Fibroblast of lung (primary cell): ENCODE measurements around the gene KLHDC7A. TPM values are rescaled to one million over a fixed set of nuclear protein-coding genes. Genes with fewer than 3 reads are reported as not detected.

ENCODE experiments used
- DNase-seq, 2 donors: peaks; one replicate each; pipeline versions ENCODE4 v3.0.0 to v3.0.0-alpha.2; 2010; ENCODE audit warnings: low read depth in 2 of 2
- H2AFZ ChIP-seq: 2 replicates; pipeline ENCODE4 v1.5.1; 2012; ENCODE audit warnings: low read length, control low read depth, inconsistent platforms
- H3K27ac ChIP-seq: 2 replicates; pipeline ENCODE4 v1.5.1; 2011; ENCODE audit warnings: low read length, control low read depth; ENCODE audit not compliant: insufficient read depth
- H3K27me3 ChIP-seq: 2 replicates; pipeline ENCODE4 v1.5.1; 2011; ENCODE audit warnings: mild to moderate bottlenecking, low read length; ENCODE audit not compliant: control insufficient read depth, insufficient read depth
- H3K36me3 ChIP-seq: 2 replicates; pipeline ENCODE4 v1.5.1; 2011; ENCODE audit warnings: low read length; ENCODE audit not compliant: control insufficient read depth, insufficient read depth
- H3K4me1 ChIP-seq: 2 replicates; pipeline ENCODE4 v1.5.1; 2011; ENCODE audit warnings: low read length; ENCODE audit not compliant: control insufficient read depth, insufficient read depth; ENCODE audit errors: extremely low read depth
- H3K4me2 ChIP-seq: 2 replicates; pipeline ENCODE4 v1.5.1; 2011; ENCODE audit warnings: low read length, control low read depth; ENCODE audit not compliant: insufficient read depth; ENCODE audit errors: extremely low read depth
- H3K4me3 ChIP-seq, 4 experiments: fragments of 200-600 bp in 1 of 4; sonication (generic) in 1 of 4; replicated peaks in 1 of 4; 2 replicates each; pipeline ENCODE4 v1.5.1; 2011 to 2016; ENCODE audit warnings: low read length in 4 of 4, low read depth in 3 of 4, mild to moderate bottlenecking in 3 of 4, control low read depth in 2 of 4, inconsistent platforms in 1 of 4, mixed read lengths in 1 of 4; ENCODE audit not compliant: insufficient read depth in 1 of 4; ENCODE audit errors: control extremely low read depth in 1 of 4
- H3K79me2 ChIP-seq: 2 replicates; pipeline ENCODE4 v1.5.1; 2012; ENCODE audit warnings: mild to moderate bottlenecking, low read length, inconsistent platforms; ENCODE audit not compliant: control insufficient read depth, insufficient read depth
- H3K9ac ChIP-seq: 2 replicates; pipeline ENCODE4 v1.5.1; 2011; ENCODE audit warnings: mild to moderate bottlenecking, low read length, control low read depth; ENCODE audit not compliant: insufficient read depth
- H3K9me3 ChIP-seq: 2 replicates; pipeline ENCODE4 v1.5.1; 2012; ENCODE audit warnings: low read depth, low read length; ENCODE audit not compliant: control insufficient read depth, insufficient read depth
- H4K20me1 ChIP-seq: 2 replicates; pipeline ENCODE4 v1.5.1; 2011; ENCODE audit warnings: low read length; ENCODE audit not compliant: control insufficient read depth, insufficient read depth; ENCODE audit errors: extremely low read depth
- CTCF ChIP-seq, 2 donors: IDR thresholded peaks in 1 of 2; conservative IDR thresholded peaks in 1 of 2; 1 replicate in 1 of 2; 2 replicates in 1 of 2; pipeline ENCODE4 v1.5.1; 2011 to 2012; ENCODE audit warnings: low read length in 2 of 2, control low read depth in 1 of 2, inconsistent platforms in 1 of 2, low read depth in 1 of 2, mild to moderate bottlenecking in 1 of 2
- EZH2 ChIP-seq: IDR thresholded peaks from 2 replicates; pipeline ENCODE4 v1.5.1; 2012; ENCODE audit warnings: low read length, control low read depth, mild to moderate bottlenecking; ENCODE audit errors: missing control alignments
- polyA plus RNA-seq, 2 donors: library from polyadenylated mRNA; depleted of rRNA in 1 of 2; stranded (reverse) in 1 of 2; unstranded in 1 of 2; fragments of >200 nt; gene quantifications; 2 replicates each; pipeline ENCODE4 v1.2.1, GENCODE V29; 2011 to 2012; ENCODE audit warnings: missing spikeins in 1 of 2
- total RNA-seq: library from RNA; depleted of rRNA; stranded (reverse); fragments of >200 nt; gene quantifications from 2 replicates; pipeline ENCODE4 v1.2.1, GENCODE V29; 2014

The KLHDC7A gene
- total and polyA plus RNA-seq, 2 donors (not counting 1 experiment from before 2014, with no cell fraction given), result not detected

- no peaks in the 10 kb centered on the region for H3K9me3 ChIP-seq
- no peaks in the 10 kb centered on the region for H3K79me2 ChIP-seq
- TF ChIP-seq EZH2 (no peak), CTCF (conservative IDR thresholded peaks at IDR 0.05 in 1 of 2, IDR thresholded peaks at IDR 0.05 in 1 of 2; ENCODE audit: low read depth in 1 of 2, low read length in 2 of 2) (no peak)
- H3K9ac ChIP-seq, result no peak overlapping the region
- no peaks in the 10 kb centered on the region for H3K4me1 ChIP-seq
- no peaks in the 10 kb centered on the region for H3K36me3 ChIP-seq
- H3K27me3 ChIP-seq, result no peaks in the 10 kb centered on the region
- H3K4me2 ChIP-seq, result no peak overlapping the region
- H2AFZ ChIP-seq, result no peak overlapping the region
- no peak for DNase-seq
- H4K20me1 ChIP-seq, result no peaks in the 10 kb centered on the region
- no peak overlapping the region for H3K27ac ChIP-seq
- no peak overlapping the region for H3K4me3 ChIP-seq
Measured at GRCh38 chr1:18484721-18485120, 4.0 kb downstream of the KLHDC7A start.

GRCh38 chr1:18485227-18485626, 4.5 kb downstream of the KLHDC7A start:
- Histone ChIP-seq H2AFZ (no peak overlapping the region), H3K9ac (no peak overlapping the region), H3K36me3 (no peaks in the 10 kb centered on the region), H3K4me3 (no peak overlapping the region), H3K9me3 (no peaks in the 10 kb centered on the region), H3K79me2 (no peaks in the 10 kb centered on the region), H3K27ac (no peak overlapping the region), H3K4me2 (no peak overlapping the region), H3K4me1 (no peaks in the 10 kb centered on the region), H4K20me1 (no peaks in the 10 kb centered on the region), H3K27me3 (no peaks in the 10 kb centered on the region)
- TF ChIP-seq CTCF (conservative IDR thresholded peaks at IDR 0.05 in 1 of 2, IDR thresholded peaks at IDR 0.05 in 1 of 2; ENCODE audit: low read depth in 1 of 2, low read length in 2 of 2), result no peak
- no peak for TF ChIP-seq EZH2
- no peak for DNase-seq

GRCh38 chr1:18486195-18486594, 5.5 kb downstream of the KLHDC7A start:
- TF ChIP-seq EZH2, result no peak
- TF ChIP-seq CTCF (conservative IDR thresholded peaks at IDR 0.05 in 1 of 2, IDR thresholded peaks at IDR 0.05 in 1 of 2; ENCODE audit: low read depth in 1 of 2, low read length in 2 of 2), result no peak
- no peaks in the 10 kb centered on the region for H4K20me1 ChIP-seq
- H3K4me2 ChIP-seq, result no peak overlapping the region
- no peak overlapping the region for H2AFZ ChIP-seq
- H3K36me3 ChIP-seq, result no peaks in the 10 kb centered on the region
- no peak for DNase-seq
- no peaks in the 10 kb centered on the region for H3K4me1 ChIP-seq
- no peaks in the 10 kb centered on the region for H3K79me2 ChIP-seq
- H3K9ac ChIP-seq, result no peak overlapping the region
- H3K9me3 ChIP-seq, result no peaks in the 10 kb centered on the region
- no peak overlapping the region for H3K4me3 ChIP-seq
- no peak overlapping the region for H3K27ac ChIP-seq
- no peaks in the 10 kb centered on the region for H3K27me3 ChIP-seq
